IPS-18c (cell line): ENCODE data around the gene RAD54L2.

ENCODE experiments used
- H3K4me3 ChIP-seq: 2 replicates; pipeline ENCODE4 v1.7.0; 2013; ENCODE audit warnings: low read depth, mild to moderate bottlenecking, low read length, moderate library complexity; ENCODE audit not compliant: insufficient read depth
- H3K9me3 ChIP-seq: one replicate; pipeline ENCODE4 v1.6.1; 2013; ENCODE audit warnings: mild to moderate bottlenecking, low read length, moderate library complexity; ENCODE audit not compliant: control insufficient read depth, insufficient read depth

RAD54L2 gene

DNA sequence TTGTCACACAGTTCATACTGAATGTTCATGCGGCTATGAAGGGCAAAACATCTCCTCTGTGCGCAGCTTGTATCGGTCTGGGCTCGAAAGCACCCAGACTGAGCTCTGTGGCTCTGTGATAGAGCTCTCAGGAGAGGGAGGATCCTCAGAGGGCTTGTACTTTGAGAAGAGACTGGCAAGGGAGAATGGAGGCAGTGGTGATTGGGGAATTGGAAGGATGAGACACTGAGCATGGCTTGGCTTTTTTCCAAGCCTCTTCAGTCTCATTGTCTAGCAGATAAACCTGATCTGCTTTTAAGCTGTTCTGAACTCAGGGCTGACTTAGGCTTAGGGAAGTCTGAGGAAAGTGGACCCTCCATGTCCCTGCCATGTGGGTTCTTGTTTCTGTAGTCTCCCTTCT is 43.0 kb downstream of the RAD54L2 start:
- Histone ChIP-seq H3K4me3 (no peak overlapping the region), H3K9me3 (no peaks in the 10 kb centered on the region)

GRCh38 chr3:51585197-51585596 is 46.7 kb downstream of the RAD54L2 start:
- Histone ChIP-seq H3K9me3 (no peaks in the 10 kb centered on the region), H3K4me3 (no peak overlapping the region)

- no peak overlapping the region for H3K4me3 ChIP-seq
- no peaks in the 10 kb centered on the region for H3K9me3 ChIP-seq
Measured at GRCh38 chr3:51585871-51586270, 47.4 kb downstream of the RAD54L2 start.
